Stimulated activated CD8-positive, alpha-beta memory T cell treated with anti-CD3 and anti-CD28 coated beads, Interleukin-7, amount 100 ng/mL, for 48 hours (primary cell): ENCODE data around the gene TRAPPC11.
"Not testable (repeated sequence)": the region's sequence is repeated elsewhere in the genome, so short reads cannot be mapped to it uniquely, and the experiment has no call there.

Experiments used
- DNase-seq, 2 donors: peaks; one replicate each; pipeline ENCODE4 v3.0.0-alpha.2; 2020; ENCODE audit warnings: low read depth in 1 of 2; ENCODE audit errors: extremely low read depth in 1 of 2

The TRAPPC11 gene

DNA sequence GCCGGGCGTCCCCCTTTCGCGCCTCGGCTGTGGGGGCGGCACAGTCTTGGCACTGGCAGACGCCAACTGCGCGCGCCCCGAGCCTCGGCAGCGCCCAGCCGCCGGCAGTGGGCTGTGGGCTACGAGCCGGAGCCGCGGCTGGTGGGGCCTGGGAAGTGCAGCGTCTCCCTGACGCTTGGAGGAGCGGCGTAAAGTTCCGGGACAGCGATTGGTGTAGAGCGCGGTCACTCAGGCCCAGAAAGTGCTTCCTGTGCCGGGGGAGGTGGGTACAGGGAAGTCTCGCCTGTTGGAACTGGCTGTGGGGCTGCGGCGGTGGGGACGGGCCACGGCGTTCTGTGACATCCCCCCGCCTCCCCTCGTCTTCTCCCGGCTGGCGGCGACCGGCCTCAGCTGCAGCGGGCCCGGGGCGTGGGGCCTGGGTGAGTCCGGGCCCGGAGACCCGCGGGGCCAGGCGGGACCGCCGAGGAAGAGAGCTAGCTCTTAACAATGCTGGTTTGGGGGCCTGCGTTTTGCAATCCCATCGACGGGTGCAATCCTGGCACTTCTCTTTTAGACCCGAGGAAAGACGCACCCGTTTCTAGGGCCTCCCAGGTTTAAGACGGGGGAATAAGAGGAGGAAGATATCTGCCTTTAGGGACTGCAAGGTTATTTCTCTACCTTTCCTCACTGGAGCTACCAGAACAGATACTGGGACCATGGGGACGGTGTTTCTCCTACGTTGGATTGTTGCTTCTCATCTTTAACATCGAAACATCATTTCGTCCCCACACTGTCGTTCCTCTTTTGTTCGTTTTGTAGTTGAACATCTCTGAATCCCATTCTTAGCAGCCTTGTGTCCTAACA, at the start of gene TRAPPC11, which contains the start of gene RWDD4:
TSS of gene TRAPPC11 (plus strand) at position 265 of the 843 bp plus-strand sequence. CDS start 4,575 bp downstream, outside the sequence.
TSS of gene RWDD4 (minus strand) at position 157 of the 843 bp plus-strand sequence. CDS start 233 bp downstream, outside the sequence.
- peak; percentile 90 to 94 for DNase-seq

DNA sequence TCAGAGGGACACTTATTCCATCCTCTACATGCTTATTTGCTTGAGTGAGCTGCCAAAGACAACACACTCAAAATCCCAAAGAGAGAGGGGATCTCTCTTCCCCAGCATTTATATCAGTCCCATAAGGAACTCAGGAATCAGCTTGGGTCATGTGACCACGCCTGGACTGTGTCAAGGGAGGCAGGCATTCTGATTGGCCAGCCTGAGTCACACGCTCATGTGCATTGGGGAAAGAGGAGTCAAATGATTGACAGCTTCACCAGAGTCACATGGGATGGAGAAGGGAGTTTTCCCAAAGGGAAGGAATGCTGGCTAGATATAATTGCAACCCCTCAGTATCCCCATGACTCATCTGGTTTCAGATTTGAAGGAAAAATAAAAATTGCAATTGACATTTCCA, 49.1 kb upstream of the TRAPPC11 start:
- DNase-seq = no peak

DNA sequence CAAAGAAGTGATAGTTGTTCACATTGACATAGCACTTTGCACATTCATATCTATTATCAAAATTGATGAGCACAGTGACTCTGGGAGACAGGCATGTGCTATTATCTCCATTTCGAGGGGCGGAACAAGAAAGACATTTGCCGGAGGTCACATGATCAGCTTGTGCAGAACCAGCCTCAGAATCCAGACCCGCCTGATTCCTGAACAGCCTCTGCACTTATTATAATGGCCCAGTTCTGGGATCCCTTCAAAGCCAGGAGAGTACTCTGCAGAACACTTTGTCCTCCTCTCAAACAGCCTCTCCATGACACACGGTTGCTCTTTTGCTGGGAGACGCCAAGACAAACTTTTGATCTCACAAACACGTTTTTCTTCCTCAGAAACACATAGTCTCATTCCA, 48.5 kb upstream of the TRAPPC11 start:
- no peak for DNase-seq

DNA sequence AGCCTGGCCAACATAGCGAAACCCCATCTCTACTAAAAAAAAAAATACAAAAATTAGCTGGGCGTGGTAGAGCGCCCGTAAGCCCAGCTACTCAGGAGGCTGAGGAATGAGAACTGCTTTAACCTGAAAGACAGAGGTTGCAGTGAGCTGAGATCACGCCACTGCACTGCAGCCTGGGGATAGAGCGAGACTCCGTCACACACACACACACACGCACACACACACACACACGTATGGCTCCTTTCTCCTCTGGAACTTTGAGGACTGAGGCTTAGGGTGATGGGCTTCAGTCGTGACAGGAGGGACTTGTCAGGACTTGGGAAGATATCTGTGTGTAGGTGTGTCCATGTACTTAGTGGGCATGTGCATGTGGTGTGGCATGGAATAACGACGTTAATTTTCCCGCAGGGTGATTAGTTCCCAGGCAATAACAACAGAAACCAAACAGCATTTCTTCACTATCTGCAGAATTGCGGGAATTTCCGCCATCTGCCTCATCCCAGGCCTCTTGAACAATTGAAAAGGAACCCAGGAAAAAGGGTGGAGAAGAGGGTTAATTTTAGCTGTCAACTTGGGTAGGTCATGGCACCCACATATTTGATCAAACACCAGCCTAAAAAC, 47.8 kb upstream of the TRAPPC11 start:
- DNase-seq = no peak

DNA sequence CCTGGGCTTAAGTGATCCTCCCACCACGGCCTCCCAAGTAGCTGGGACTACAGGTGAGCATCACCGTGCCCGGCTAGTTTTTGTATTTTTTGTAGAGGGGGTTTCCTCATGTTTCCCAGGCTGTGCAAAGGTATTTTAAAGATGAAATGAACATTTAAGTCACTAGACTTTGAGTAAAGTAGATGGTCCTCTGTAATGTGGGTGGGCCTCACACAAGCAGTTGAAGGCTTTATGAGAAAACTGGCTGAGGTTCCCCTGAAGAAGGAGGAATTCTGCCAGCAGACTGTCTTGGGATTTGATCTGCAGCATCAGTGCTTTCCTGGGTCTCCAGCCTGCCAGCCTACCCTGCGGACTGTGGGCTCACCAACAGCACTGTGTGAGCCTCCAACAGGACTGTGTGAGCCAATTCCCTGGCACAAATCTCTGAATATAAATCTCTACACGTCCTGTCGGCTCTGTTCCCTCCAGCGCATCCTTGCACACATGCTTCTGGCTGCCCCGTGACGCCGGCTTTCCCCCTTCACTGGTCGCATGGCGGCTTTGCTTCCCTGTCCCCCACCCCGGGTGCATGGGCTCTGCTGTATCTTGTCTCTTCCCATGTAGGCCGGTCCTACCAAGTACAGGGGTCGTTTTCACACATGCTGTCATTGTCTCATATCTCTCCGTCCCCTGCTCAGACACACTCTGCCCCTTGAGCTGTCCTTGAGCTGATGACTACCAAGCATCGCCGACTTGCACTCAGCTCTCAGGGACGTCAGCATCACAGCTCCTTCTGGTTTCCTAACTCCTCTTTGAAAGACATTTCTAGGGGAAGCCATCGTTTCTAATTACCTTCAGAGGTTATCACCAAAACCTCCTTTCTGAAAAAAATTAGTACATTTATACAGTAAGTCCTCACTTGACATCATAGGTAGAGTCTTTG, 46.5 kb upstream of the TRAPPC11 start:
- no peak for DNase-seq

DNA sequence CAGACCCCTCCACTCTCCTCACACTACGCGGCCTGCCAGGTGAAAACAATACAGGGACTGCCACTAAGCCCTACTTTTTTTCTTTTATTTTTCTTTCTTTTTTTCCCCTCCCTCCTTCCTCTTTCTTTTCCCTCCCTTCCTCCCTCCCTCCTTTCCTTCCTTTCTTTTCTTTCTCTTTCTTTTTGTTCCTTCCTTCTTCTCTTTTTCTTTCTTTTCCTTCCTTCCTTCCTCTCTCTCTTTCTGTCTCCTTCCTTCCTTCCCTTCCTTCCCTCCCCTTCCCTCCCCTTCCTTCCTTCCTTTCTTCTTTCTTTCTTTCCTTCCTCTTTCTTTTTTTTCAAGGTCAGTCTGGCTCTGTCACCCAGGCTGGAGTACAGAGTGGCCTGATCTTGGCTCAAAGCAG, 42.0 kb upstream of the TRAPPC11 start:
- DNase-seq = no peak

DNA sequence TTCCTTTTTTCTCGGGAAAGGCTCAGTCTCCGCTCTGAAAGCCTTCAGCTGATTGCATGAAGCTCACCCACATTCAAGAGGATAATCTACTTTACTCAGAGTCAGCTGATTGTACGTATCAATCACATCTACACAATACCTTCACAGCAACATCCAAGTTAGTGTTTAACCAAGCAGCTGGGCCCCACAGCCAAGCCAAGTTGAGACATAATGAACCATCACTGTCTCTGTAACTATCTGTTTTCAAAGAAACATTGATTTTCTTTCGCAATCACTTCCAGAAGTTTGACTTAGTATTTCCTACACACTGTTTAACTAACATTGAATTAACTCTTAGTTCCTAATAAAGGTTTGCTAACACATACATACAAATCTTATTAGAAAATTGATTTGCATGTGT, 40.4 kb upstream of the TRAPPC11 start:
- DNase-seq = no peak

DNA sequence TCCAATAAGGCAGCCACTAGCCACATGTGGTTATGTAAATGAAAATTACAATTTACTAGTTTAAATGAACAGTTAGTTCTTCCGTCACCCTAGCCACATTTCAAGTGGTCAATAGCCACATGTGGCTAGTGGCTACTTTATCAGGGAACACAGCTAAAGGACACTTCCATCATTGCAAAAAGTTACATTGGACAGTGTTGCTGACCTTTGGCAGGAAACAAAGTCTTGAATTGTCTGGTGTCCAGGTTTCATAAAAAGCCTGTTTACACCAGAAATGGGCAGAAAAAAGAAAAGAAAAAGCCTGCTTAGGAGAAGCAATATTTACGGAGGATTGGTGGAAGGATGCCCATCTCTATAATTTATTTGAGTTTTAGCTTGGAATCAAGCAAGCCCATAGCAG, 38.7 kb upstream of the TRAPPC11 start:
- DNase-seq = no peak

DNA sequence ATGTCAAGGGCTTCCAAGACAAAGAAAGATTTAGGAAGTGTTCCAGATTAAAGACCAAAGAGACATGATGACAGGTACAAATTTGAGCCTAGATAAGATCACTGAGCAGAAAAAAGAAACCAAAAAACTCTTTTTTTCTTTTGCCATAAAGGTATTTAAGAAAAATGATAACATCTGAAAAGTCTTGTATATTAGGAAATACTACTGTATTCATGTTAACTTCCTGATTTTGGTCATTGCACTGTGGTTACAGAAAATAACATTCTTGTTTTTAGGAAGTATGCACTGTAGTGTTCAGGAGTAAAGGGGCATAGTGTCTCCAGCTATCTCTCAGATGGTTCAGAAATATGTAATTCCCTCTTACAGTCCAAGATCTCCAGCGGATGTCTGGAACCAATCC, 37.2 kb upstream of the TRAPPC11 start:
- DNase-seq = no peak

DNA sequence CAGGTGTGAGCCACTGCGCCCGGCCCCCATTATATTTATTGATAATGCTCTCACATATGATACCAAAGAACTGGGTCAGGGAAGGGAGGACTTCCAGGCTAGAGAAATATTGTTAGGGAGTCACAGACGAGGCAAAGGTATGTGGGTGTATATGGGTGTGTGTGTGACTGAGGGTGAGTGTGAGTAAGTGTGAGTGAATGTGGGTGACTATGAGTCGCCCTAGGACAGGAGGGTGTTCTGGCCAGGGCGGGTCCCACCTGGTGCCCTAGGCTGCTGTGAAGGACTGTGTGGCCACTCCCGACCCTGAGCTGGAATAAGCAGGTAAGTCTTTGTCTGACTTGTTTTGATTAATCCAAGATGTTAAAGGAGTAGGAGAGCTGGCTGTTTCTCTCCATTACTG, 34.5 kb upstream of the TRAPPC11 start:
- no peak for DNase-seq

DNA sequence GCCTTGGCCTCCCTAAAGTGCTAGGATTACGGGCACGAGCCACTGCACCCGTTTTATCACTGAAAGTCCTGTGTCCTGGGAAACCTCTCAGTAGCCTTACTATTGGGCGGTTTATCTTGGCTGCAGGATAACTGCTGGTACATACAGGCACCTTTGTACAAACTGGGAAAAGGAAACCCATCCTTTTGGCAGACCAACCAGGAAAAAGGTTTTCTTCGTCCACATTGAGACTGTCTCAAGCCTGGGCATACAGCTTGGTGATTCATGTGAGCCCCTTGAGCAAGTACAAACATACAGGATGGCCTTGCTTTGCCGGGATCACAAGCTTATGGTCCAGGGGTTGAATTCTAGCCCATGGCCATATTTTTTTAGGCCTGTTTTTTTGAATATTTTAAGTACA, 32.9 kb upstream of the TRAPPC11 start:
- no peak for DNase-seq

DNA sequence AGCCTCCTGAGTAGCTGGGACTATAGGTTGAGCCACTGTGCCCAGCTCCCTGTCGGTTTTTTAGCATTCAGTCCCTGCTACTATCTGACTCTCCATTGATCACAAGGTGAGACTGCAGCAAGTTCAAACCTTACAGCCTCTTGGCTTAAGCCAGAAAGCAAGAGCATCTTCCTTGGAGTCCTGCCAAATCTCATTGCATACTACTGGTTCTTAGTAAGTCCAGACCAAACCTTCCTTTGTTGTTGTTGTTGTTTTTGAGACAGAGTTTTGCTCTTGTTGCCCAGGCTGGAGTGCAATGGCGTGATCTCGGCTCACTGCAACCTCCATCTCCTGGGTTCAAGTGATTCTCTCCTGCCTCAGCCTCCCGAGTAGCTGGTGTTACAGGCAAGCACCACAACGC, 31.8 kb upstream of the TRAPPC11 start:
- DNase-seq = not testable (repeated sequence)

DNA sequence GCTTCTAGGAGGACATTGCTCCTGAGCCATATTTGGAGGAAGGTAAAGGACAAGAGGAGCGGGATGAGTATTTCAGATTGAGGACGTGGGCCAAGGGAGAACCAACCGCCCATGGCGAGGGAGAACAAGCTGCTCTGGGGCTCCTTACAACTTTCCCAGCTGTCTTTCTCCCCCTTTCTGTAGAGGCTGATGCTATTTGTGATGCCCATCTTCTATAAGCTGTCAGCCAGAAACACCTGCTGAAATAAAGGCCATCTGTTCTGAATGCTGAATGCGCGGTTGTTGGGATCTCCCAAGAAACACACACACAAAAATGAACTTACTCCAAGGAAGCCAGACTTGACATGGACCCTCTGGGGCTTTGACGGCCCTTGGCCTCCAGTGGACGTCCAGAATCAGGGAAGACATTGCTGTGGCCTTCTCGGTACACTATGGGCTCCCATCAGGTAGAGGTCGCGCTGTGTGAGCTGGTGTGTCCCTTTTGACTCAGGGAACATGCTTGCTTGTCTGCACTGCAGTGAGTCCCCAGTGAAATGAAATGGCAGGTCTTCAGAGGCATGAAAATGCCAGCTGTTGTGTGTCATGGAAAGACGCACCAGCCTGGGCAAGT, 31.0 kb upstream of the TRAPPC11 start:
- DNase-seq = no peak

DNA sequence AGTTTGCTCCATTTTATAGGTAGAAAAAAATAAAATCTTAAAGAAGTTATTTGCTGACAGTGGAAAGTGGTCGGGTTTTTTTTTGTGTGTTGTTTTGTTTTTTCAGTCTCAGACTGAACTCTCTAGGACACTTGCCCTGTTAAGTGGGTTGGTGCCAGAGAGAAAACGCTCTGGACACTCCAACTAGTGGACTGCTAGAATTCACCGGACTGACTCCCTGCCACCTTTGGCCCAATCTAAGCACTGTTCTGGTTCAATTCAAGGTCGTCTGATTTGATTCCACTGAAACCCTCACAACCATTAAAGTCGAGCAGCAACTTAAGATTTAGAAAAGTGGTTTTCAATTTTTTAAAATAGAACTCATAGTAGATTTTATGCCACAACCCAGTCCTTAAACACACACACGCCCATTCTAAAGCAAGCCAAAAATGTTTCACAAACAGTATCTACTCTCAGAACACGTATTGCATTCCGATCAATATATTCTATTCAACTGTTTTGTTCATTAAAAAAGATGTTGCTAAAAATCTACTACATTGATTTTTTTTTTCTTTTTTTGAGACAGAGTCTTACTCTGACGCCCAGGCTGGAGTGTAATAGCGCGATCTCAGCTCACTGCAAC, 27.4 kb upstream of the TRAPPC11 start:
- DNase-seq = no peak

DNA sequence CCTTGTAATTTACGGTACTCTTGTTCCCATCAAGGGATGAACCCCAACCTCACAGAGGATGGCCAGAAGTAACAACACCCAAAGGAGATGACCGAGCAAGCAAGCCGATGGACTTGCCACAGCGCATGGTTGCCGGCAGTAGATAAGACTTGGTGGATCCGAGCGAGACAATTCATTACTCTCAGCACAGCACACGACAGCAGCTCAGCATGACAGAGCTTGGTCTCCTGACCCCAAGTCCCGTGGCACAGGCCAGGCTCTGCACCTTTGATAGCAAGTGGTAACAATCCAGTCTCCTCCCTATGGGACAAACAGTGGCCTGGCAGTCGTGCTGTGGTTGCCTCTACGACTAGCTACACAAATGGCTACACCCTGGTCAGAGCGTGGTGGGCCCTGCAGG, 26.4 kb upstream of the TRAPPC11 start:
- DNase-seq = no peak

DNA sequence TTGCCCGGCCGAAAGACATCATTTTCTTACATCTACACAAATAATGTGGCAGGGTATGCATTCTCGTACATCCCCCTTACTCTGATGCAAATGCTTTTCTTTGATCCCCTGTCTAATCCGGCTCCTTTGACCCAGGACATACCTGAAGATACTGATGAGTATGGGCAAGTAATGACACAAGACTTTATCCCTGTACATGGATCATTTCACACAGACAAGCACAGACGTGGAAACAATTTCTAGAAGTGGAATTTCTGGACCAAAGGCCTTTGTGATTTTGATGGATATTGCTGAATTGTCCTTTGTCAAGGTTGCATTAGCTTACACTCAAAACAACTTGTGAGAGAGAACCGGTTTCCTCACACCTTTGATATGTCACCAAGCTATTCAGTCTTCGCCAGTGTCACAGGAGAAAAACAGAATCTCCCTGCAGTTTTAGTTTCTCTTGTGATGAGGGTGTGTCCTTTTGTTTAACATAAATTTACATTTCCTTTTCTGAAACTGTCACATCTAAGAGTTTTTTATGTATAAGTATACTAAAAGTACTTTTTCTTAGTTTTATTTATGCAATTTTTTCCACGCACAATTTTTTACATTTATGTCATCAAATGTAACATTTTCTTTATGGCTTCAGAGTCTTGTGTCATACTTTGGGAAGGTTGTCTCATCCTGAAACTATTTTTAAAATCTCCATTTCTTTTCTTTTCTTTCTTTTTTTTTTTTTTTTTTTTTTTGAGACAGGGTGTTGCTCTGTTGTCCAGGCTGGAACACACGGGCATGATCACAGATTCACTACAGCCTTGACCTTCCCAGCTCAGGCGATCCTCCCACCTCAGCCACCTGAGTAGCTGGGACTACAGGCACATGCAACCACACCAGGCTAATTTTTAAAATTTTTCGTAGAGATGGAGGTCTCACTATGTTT, 25.4 kb upstream of the TRAPPC11 start:
- DNase-seq = no peak

DNA sequence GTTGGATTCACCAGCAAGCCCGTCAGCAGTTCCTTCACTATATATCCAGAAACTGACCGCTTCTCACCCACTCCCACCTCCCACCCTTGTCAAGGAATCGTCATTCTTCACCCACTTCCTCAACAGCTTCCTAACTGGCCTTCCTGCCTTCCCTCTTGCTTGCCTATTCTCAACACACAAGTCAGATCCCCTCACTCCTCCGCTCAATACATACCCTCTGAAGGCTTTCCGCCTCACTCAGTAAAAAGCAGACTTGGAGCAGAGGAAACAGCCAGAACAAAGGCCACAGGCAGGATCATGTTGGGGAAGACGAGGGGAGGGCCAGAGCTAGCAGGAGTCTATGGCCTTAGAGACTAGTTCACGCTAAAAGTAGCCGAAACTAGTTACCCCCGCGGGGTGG, 23.8 kb upstream of the TRAPPC11 start:
- DNase-seq = no peak

DNA sequence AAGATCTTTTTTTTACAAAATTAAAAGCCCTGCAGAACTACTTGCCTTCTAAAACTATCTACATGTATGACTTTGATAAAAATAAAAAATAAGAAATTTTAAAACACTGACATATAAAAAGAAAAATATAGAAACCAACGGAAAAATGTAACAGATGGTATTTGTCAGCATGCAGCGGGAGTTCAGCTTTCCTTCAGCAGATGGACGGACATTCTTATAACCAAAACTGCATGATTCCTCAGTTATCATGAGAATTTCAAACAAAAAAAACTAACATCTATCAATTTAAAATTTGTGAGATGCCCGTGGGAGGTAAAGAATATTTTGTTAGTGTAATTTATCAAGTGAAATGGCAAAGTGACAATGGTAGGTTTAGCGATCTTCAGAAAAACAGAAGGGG, 23.4 kb upstream of the TRAPPC11 start:
- DNase-seq = no peak

DNA sequence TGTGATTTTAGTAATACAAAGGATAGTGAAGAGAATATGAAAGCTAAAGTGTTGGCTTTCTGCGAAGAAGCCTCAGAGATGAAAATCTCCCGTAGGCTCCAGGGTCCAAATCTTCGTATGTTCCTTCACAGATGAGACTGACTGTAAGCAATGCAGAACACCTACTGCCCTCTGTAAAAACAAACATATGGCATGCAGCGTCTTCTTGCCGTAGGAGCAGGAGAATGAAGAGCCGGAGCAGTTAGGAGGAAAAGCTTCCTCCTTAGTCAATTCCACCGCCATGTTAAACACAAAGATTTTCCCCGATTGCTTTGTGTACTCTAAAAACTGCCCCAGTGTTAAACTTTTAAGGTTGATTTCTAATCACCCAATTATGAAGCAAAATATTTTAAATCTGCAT, 22.6 kb upstream of the TRAPPC11 start:
- DNase-seq = no peak
